OCI-LY3 (cell line): ENCODE results near the gene FLNA.

Experiments
- H2AFZ ChIP-seq: fragments of 200-600, 300-600 bp; shearing (Covaris generic); 2 replicates; pipeline ENCODE4 v1.6.0; 2014; ENCODE audit warnings: antibody characterized with exemption, low read depth, low read length
- H3K27ac ChIP-seq: fragments of 200-600, 300-600 bp; sonication (generic); 2 replicates; pipeline ENCODE4 v1.5.1; 2014; ENCODE audit warnings: mild to moderate bottlenecking, low read length, moderate library complexity, mixed read lengths
- H3K27me3 ChIP-seq: fragments of 200-600, 300-600 bp; sonication (generic); 2 replicates; pipeline ENCODE4 v1.6.1; 2014; ENCODE audit warnings: low read depth, low read length, mixed read lengths
- H3K36me3 ChIP-seq: fragments of 200-600, 300-600 bp; sonication (generic); replicated peaks from 2 replicates; pipeline ENCODE3; 2014; ENCODE audit warnings: low read depth, low read length, mixed read lengths
- H3K4me1 ChIP-seq: fragments of 300-600, 200-600 bp; sonication (generic); 2 replicates; pipeline ENCODE4 v1.6.1; 2014; ENCODE audit warnings: low read length, mixed read lengths
- H3K4me2 ChIP-seq: fragments of 200-600, 300-600 bp; sonication (generic); 2 replicates; pipeline ENCODE4 v1.6.1; 2014; ENCODE audit warnings: low read length, mixed read lengths
- H3K4me3 ChIP-seq: fragments of 300-600, 200-600 bp; sonication (generic); 2 replicates; pipeline ENCODE4 v1.5.1; 2014; ENCODE audit warnings: antibody characterized with exemption, mild to moderate bottlenecking, low read length, moderate library complexity
- H3K79me2 ChIP-seq: fragments of 300-600, 200-600 bp; shearing (Covaris generic); 2 replicates; pipeline ENCODE4 v1.6.1; 2014; ENCODE audit warnings: mild to moderate bottlenecking, low read length, mixed read lengths
- H3K9ac ChIP-seq: fragments of 300-600, 200-600 bp; shearing (Covaris generic); 2 replicates; pipeline ENCODE4 v1.6.0; 2014; ENCODE audit warnings: mild to moderate bottlenecking, low read length, moderate library complexity
- H3K9me3 ChIP-seq: fragments of 200-600, 300-600 bp; shearing (Covaris generic); 2 replicates; pipeline ENCODE4 v1.6.1; 2014; ENCODE audit warnings: low read length, mixed read lengths; ENCODE audit not compliant: insufficient read depth
- H4K20me1 ChIP-seq: fragments of 200-600, 300-600 bp; sonication (generic); 2 replicates; pipeline ENCODE4 v1.6.1; 2016; ENCODE audit warnings: low read length, mixed read lengths; ENCODE audit not compliant: insufficient read depth
- EZH2phosphoT487 ChIP-seq: fragments of 200-600 bp; shearing (Covaris generic); IDR thresholded peaks from 2 replicates; pipeline ENCODE4 v1.6.1; 2018; ENCODE audit warnings: antibody characterized with exemption, mixed run types, low read depth
- TF ChIP-seq, protein P1 (sequence below): fragments of 200-600, 300-600 bp; sonication (generic); IDR thresholded peaks from 2 replicates; pipeline ENCODE4 v1.5.1; 2014; ENCODE audit warnings: antibody characterized with exemption, low read length, low read depth

The FLNA gene

DNA sequence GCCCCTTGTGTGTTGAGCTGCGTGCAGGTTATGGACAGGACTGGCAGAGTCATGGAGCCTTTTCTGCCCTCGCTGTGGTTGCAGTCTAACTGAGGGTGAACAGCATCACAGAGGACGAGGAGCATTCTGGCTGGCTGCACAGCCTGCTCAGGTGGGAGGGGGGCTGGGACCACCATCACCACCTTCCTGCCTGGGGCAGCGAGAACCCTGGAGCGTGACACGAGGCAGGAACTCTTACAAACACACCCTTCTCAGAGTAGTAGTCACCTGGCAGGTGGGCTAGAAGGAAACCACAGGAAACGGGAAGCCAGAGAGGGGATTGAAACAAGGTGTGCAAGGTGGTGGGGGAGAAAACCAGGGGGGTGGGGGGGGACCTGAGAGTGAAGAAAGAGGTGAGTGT lies 53.3 kb downstream of the FLNA start:
- Histone ChIP-seq H3K27ac (no peak overlapping the region), H2AFZ (no peak overlapping the region), H3K4me2 (peak overlapping the region; percentile 72), H3K36me3 (no peaks in the 10 kb centered on the region), H4K20me1 (no peaks in the 10 kb centered on the region), H3K9ac (no peak overlapping the region), H3K27me3 (peaks cover 40% of the 10 kb centered on the region), H3K4me3 (peak overlapping the region; percentile 50), H3K4me1 (peaks cover 14% of the 10 kb centered on the region), H3K79me2 (no peaks in the 10 kb centered on the region), H3K9me3 (no peaks in the 10 kb centered on the region)
- TF ChIP-seq EZH2phosphoT487, result no peak
- TF ChIP-seq, protein P1, sequence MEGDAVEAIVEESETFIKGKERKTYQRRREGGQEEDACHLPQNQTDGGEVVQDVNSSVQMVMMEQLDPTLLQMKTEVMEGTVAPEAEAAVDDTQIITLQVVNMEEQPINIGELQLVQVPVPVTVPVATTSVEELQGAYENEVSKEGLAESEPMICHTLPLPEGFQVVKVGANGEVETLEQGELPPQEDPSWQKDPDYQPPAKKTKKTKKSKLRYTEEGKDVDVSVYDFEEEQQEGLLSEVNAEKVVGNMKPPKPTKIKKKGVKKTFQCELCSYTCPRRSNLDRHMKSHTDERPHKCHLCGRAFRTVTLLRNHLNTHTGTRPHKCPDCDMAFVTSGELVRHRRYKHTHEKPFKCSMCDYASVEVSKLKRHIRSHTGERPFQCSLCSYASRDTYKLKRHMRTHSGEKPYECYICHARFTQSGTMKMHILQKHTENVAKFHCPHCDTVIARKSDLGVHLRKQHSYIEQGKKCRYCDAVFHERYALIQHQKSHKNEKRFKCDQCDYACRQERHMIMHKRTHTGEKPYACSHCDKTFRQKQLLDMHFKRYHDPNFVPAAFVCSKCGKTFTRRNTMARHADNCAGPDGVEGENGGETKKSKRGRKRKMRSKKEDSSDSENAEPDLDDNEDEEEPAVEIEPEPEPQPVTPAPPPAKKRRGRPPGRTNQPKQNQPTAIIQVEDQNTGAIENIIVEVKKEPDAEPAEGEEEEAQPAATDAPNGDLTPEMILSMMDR, result no peak

DNA sequence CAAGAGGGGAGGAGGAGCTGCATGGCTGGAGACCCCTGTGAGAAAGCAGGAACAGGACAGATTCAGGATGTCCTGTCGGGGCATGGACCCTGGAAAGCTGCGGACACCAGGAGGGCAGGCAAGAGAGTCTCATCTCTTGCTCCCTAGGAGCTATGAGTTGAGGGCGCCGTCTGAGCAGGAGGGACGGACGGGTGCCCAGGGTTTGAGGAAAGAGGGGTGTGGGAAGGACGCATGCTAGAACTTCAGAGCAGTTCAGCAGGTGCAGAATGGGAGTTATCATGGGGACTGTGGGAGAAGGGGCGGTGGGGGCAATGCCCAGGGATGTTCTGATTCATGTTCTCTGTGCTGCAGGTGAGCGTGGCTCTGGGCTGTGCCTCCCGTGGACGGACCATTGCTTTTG lies 54.0 kb downstream of the FLNA start:
- no peaks in the 10 kb centered on the region for H3K79me2 ChIP-seq
- peaks cover 14% of the 10 kb centered on the region for H3K4me1 ChIP-seq
- H3K27me3 ChIP-seq, result peaks cover 35% of the 10 kb centered on the region
- H3K36me3 ChIP-seq, result no peaks in the 10 kb centered on the region
- no peak overlapping the region for H2AFZ ChIP-seq
- no peaks in the 10 kb centered on the region for H4K20me1 ChIP-seq
- no peak overlapping the region for H3K4me3 ChIP-seq
- H3K9me3 ChIP-seq, result no peaks in the 10 kb centered on the region
- TF ChIP-seq, protein P1, result no peak
- no peak for TF ChIP-seq EZH2phosphoT487
- no peak overlapping the region for H3K9ac ChIP-seq
- H3K27ac ChIP-seq, result no peak overlapping the region
- no peak overlapping the region for H3K4me2 ChIP-seq

DNA sequence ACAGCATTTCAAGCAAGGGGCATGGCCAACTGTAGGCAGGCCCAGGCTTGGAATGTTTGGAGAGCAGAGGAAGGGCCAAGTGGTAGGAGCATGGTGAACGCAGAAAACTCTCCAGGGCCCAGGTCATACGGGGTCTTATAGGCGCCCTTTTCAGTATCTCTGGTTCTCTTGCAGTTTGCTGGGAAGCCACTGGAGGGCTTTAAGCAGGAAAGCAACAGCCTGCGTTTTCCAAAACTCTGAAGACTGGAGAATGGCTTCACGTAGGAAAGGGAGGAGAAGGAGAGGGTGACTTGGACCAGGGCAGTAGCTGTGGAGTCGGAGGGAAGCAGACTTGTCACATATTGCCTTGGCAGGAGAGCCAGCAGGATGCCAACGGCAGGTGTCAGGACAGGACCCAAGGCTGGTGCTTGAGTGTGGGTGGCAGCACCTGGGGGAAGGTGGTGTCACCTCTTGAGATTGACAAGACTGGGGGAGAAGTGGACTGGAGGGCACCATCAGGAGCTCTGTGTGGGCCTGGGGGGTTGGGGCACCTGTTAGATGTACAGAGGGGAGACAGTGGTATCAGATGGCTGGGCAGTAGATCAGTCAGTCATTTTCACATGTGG lies 56.9 kb downstream of the FLNA start:
- H3K4me2 ChIP-seq, result peak overlapping the region; percentile 36; the same call in 1 of the 2 replicates
- no peak overlapping the region for H3K4me3 ChIP-seq
- no peaks in the 10 kb centered on the region for H3K36me3 ChIP-seq
- no peaks in the 10 kb centered on the region for H3K79me2 ChIP-seq
- H4K20me1 ChIP-seq, result no peaks in the 10 kb centered on the region
- no peak overlapping the region for H3K27ac ChIP-seq
- peaks cover 14% of the 10 kb centered on the region for H3K4me1 ChIP-seq
- no peak for TF ChIP-seq EZH2phosphoT487
- TF ChIP-seq, protein P1, result peak; percentile 45
- H2AFZ ChIP-seq, result peak overlapping the region; percentile 29; the same call in 1 of the 2 replicates
- H3K9me3 ChIP-seq, result no peaks in the 10 kb centered on the region
- peaks cover 15% of the 10 kb centered on the region; the same call in 1 of the 2 replicates for H3K27me3 ChIP-seq
- H3K9ac ChIP-seq, result no peak overlapping the region

DNA sequence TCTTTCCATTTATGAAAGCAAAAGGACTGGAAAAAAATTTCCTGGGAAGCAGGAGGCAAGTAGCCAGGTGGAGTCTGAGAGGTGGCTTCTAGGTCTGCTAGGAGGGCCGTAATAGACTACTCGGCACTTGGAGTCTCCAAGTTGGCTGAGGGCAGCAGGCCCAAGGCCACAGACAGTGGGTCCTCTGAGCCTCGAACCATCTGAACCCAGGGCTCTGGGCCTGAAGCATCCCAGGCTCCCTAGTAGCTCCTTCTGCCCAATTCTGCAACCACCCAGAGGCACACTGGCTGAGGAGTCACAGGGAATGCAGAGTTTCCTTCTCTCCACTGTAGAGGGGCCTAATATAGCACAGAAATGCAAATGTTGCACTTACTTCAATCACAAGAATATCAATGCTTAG lies 59.0 kb downstream of the FLNA start:
- H3K79me2 ChIP-seq, result no peaks in the 10 kb centered on the region
- H3K27ac ChIP-seq, result no peak overlapping the region
- H3K9me3 ChIP-seq, result no peaks in the 10 kb centered on the region
- no peak overlapping the region for H3K4me2 ChIP-seq
- H2AFZ ChIP-seq, result no peak overlapping the region
- H4K20me1 ChIP-seq, result no peaks in the 10 kb centered on the region
- no peak overlapping the region for H3K9ac ChIP-seq
- peaks cover 7% of the 10 kb centered on the region for H3K4me1 ChIP-seq
- H3K36me3 ChIP-seq, result no peaks in the 10 kb centered on the region
- H3K27me3 ChIP-seq, result peaks cover 9% of the 10 kb centered on the region; the same call in 1 of the 2 replicates
- TF ChIP-seq, protein P1, result no peak
- TF ChIP-seq EZH2phosphoT487, result no peak
- no peak overlapping the region for H3K4me3 ChIP-seq
